ENCODE measurements around the gene KIAA0753.
"Not testable (repeated sequence)": the region's sequence is repeated elsewhere in the genome, so short reads cannot be mapped to it uniquely, and the experiment has no call there.

The KIAA0753 gene

DNA sequence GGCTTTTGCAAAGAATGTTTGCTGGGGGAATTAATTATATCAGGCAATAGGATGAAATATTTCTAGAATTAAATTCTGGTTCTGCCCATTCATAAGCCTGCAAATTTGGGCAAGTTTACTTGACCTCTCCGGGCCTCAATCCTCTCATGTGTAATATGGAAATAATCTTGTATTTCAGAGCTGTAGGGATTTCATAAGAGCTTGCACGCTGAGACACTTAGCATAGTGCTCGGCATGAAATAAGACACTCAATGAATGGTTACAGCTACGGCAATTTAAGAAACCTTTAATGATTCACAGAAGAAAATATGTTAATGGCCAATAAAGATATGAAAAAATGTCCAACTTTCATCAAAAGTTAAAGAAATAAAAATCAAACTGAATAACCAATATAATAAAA lies 43.6 kb downstream of the KIAA0753 start:
- no peak for DNase-seq (ENCODE audit: low read depth in 2 of 2)

DNA sequence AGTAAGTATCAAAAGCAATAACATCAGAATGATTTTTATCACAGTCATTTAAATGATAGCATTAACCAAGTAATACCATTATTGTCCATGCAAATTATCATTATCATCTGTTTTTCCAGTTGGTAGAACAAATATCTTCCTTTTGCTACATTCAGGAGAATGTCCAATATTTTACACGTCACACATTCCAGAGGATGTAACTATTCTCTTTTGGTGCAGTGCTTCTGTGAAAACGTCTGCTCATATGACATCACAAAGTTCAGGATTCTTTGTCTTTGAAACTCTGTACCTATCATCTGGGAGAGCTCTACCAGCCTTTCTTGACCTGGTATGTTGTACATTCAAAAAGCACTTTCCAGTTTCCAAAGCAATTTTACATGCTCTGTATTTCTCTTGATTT lies 44.0 kb downstream of the KIAA0753 start:
- DNase-seq (ENCODE audit: low read depth in 2 of 2), result no peak

DNA sequence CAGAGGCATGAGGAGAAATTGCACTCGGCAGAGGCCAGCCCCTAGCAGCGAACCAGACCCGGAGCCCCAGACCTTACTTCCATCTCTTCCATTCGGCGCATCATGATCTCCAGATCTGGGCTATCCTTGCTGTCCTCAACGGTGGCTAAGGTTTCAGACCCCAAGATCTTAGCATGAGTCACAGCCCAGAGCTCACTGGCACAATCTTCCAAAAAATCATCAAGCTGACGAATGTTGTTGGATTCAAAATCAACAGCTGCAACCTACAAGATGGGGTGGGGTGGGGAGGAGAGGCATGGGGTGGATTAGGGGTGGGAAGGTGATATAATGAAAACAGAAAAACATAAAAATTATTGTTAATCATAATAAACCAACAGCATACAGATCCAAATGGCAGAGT lies 44.4 kb downstream of the KIAA0753 start:
- DNase-seq (ENCODE audit: low read depth in 2 of 2), result no peak

DNA sequence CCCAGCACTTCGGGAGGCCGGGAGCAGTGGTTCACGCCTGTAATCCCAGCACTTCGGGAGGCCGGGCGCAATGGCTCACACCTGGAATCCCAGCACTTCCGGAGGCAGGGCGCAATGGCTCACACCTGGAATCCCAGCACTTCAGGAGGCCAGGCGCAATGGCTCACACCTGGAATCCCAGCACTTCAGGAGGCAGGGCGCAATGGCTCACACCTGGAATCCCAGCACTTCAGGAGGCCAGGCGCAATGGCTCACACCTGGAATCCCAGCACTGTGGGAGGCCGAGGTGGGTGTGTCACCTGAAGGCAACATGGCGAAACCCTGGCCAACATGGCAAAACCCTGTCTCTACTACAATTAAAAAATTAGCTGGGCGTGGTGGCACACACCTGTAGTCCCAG lies 47.1 kb downstream of the KIAA0753 start:
- DNase-seq (ENCODE audit: low read depth in 2 of 2), result not testable (repeated sequence)

DNA sequence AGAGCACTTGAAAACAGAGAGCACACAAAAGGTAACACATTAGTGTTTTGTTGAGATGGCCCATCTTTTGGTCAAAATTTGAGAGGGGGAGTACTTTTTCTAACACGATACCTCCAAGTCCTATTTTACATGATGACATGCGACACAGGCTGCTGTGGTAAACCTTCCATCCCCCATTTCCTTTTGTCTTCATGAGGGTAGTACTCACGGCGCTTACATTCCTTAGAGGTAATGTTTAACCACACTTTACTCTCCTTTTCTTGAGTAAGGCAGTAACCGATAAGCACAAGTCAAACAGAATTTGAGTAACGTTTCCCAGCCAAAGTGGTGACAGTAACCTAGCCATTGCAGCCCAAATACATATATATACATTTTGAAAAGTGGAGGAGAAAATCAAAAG lies 48.3 kb downstream of the KIAA0753 start:
- DNase-seq (ENCODE audit: low read depth in 2 of 2), result no peak

DNA sequence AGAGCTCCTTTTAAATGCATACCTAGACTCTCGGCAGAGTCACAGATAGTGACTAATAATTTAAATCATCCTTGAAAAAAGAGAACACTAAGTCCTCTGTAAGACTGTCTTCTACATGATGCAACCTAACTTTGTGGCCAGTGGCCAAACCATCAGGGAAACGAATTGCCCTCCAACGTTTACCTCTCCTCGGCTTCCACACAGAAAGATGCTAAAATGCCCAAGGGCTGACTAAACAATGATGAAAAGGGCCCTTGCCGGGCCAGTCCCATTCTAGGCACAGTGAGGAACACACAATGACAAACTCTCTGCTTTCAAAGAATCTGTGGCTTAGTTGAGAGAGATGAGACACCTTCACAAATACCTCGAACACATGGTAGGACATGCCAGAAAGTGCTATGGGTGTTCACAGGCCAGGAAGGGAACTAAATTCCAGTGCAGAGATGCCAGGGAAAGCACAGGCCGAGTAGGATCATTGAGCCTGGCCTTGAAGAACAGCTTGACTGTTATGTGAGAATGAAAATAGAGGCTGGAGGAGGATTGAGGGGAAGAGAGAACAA lies 48.8 kb downstream of the KIAA0753 start:
- peak; percentile 70 to 72 for DNase-seq (ENCODE audit: low read depth in 2 of 2)

DNA sequence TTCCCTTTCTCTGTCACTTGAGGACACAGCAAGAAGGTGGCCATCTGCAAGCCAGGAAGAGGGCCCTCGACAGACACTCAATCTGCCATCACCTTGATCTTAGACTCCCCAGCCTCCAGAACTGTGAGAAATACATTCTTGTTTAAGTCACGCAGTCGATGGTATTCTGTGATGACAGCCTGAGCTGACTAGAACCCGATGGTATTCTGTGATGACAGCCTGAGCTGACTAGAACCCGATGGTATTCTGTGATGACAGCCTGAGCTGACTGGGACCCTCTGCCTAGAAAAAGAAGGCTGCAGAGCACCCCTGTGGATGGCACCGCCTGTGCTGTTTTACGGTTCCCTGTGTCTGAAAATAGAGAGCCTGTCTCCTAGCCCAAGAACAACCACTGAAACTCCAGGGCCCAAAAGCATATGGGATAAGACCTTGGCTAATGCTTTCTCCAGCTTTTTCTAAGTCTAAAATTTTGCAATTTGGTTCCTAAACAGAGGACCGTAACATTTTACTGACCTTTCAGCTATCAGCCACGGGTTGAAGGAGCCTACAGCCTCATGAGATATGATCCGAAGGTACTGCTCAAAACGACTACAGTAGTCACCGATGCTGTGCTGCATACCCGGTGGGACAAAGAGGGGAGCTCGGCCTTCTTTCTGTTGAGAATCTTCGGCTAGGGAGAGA lies 51.1 kb downstream of the KIAA0753 start:
- DNase-seq (ENCODE audit: low read depth in 2 of 2), result peak; percentile 40

DNA sequence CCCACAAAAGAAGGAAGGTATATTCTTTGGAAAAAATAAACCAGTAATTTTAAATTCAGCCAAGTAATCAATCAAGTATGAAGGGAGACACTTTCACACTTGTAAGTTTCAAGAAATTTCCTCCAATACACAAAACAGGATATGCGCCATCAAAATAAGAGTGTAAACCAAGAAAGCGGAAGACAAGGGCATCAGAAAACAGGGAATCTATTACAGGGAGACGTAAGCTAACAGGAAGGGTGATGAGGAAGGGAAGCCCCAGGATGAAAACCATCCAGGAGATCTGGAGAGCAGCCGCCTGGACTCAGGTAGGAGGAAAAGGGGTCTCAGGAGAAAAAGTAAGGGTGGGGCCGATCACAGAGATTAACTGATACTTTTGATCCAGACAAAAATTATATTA lies 52.3 kb downstream of the KIAA0753 start:
- no peak for DNase-seq (ENCODE audit: low read depth in 2 of 2)

DNA sequence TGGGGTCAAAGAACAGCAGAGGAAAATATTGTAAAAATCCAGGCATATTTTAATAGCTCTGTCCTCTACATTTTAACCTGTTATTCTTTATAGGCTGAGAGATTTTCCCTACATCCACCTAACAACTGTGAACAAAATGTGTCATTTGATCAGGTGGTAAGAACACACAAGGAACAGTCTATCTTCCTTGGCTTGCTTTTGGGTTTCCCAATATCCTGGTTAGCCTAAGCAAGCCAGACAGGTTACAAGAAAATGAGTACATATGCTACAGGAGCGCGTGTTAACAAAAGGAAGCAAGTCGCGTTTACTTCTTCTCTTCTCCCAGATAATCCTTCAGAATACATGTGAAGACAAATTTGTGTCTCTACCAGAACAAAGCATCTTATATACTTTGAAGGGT lies 53.2 kb downstream of the KIAA0753 start:
- no peak for DNase-seq (ENCODE audit: low read depth in 2 of 2)

DNA sequence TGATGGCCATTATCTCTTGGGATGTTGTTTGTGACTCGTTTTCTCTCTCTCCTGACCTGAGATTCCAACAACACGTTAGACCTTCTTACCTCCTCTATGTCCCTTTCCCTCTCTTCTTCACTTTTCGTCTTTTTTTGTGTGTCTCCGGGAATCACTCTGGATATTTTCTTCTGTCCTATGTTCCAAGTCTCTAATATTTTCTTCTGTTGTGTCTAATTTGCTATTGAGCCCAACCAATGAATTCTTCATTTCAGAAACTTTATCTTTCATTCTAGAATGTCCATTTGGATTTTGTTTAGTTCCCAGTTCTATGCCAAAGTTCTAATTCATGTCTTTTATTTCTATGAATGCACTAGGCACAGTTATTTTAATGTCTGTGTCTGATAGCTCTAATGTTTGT lies 57.1 kb downstream of the KIAA0753 start:
- DNase-seq (ENCODE audit: low read depth in 2 of 2), result no peak

DNA sequence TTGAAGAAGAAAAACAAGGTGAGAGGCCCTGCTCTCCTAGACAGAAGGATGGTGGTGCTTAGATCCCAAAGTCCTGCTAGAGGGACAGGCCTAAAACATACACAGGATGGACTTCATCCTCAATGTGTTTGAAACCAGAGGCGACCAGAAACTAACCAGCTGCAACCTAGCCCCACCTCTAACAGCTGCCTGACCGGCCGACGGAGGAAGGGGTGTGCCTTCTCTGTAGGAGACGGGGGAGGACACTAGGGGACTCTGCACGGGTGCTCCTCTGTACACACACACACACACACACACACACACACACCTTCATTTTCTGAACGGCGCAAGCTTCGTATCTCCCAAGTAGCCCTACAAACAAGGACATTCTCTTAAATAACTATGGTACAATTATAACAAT lies 59.9 kb downstream of the KIAA0753 start:
- DNase-seq (ENCODE audit: low read depth in 2 of 2), result no peak

DNA sequence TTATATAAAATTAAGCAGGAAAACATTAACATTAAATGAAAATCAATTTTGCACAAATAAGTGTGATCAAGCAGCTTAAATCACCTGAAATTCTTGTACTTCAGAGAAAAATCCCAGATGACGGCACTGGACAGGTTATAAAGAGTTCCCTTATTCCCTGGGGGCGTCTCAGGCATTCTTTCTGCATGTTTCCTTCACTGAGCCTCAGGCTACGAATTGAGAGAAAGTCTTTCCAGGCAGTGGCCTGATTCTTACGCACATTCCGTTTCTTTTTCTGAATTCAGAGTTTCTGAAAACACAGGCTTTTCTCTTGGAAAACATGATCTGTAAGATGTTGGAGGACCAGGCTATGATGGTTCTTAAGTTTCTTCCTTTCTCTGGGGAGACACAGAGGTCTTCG lies 62.0 kb downstream of the KIAA0753 start:
- no peak for DNase-seq (ENCODE audit: low read depth in 2 of 2)

DNA sequence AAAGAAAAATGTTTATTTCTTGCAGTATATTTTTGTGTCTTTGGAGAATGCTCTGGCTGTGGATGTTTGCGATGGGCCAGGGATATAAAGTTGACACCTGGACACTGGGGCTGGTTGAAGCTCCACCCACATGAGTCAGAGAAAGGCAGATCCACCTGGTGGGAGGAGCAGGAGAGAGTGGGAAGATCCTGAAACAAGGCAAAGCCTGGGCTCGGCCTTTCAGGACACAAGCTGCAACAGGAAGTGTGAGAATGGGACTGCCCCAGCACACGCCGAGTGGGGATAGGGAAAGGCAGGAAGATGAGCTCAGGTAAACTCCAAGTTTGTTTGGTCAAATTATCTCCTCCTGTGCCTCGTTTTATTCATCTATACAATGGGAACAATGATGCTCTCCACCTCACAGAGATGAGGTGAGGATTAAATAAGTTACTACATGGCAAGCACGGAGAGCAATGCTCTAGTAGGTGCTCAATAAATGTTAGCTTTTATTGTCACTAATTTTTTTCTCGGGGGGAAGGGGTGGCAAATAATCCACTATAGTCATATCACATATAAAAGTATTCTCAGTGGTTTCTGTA lies 62.7 kb downstream of the KIAA0753 start:
- DNase-seq (ENCODE audit: low read depth in 2 of 2), result no peak

DNA sequence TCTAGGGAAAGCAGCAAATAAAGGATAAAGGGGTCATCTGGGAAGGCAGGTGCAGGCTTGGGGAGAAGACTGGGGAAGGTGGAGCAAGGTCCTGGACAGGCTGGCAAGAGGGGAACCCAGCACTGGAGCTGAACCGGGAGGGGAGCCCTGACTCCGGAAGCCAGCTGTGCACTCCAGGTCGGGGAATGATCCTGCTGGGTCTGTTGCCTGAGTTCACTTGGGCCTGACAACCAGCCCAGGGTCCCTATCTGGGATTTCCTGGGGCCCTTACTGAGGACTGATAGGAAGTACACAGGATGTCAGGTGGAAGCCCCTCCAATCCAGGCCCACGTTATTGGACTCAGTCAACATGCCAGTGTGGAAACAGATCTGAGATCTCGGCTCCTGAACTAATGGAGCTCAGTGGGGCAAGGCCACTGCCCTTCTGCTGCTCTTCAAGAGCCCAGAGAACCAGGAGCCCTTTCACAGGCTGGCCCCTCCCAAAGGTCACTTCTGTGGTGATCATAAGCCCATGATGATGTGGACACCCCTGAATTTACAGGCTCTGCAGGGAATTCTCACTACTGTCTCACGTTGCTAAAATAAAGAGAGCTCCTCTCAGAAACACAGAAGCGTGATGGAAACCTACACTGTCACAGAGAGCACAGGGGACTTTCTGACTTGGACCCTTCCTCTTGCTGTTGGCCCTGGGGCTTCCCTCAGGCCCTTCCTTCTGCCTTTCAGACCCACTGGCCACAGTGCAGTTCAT lies 64.3 kb downstream of the KIAA0753 start:
- DNase-seq (ENCODE audit: low read depth in 2 of 2), result no peak

DNA sequence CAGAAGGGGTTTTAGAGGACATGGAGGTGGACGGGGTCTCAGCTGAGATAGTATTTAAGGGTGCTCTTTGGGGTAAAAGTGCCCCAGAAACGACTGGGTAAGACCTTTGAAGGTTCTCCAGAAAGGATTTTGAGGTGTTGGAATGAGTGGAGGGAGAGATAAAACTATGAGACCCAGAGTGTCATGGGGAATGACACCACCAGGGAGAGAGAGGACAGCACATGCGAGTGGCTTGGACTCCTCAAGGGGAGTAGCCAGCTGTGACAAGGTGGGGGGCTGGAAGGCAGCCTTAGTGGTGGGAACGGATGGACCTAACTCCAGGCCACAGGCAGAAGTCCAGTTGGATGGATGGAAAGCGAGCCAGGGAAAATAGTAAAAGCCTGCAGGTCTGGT lies 64.9 kb downstream of the KIAA0753 start:
- DNase-seq (ENCODE audit: low read depth in 2 of 2), result no peak

DNA sequence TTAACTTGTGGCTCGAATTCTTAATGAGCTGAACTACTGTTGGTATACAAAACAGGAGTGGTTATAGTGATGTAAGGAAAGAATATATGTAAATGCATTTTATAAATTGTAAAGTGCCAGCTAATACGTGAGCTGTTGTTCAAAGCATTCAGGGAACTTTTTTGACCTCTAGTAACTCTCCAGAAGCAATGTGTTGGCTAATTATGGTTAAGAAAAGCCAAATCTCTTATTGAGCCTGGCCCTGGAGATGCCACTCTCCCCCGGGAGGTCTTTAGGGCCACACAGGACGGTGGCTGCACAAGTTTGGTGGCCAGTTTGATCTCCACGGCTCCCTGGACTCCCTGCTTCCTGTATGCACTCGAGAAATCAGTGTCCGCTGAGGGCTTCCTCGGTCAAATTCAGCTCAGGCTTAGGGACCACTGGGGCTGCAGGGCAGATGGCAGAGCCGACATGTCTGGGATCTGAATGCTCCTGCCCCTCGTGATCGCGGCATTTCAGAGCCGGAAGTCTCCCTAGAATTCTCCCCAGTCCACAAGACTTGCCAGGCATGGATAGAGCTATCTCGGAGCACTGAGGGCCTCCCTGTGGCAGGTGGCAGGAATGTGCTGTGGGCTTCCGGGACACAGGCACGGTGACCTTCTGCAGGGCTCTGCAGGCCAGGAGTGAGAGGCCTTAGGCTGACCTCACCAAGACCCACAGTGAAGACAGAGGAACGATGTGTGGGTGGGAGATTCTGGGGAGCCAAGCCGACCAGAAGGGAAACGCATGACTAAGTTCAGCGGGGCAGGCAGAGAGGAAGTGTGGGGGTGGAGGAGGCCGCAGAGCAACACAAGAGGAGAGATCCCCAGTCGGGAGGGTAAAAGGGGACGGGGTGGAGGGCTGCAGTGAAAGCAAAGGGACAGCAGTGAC lies 65.6 kb downstream of the KIAA0753 start:
- no peak for DNase-seq (ENCODE audit: low read depth in 2 of 2)

DNA sequence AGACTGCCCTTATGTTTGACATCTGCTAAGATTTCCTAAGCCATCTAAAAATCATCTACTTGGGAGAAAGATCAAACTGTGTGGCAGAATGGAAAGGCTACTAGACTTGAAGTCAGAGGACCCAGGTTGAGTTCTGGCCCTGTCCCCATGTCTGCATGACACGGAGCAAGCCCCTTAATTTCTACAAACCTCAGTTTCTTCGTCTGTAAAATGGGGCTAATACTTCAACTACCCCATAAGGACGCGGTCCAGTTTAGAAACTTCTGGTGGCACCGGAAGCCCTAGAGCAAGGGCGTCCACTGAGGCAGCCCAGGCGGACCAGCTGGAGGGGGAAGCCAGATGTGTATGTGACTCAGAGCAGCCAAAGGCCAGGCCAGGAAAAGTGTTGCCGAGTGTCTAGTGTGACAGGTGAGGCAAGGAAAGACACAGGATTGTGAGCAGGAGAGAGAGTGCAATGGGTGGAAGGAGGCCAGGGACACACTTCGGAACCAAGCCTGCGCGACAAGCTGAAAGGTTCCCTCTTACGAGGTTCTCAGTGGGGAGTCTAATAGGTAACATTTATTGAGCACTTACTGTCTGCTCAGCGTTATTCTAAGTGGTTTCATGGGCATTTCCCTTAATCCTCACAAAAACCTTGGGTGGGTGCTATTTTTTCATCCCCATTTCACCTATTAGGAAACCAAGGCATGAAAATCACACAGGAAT lies 66.4 kb downstream of the KIAA0753 start:
- DNase-seq (ENCODE audit: low read depth in 2 of 2), result no peak

DNA sequence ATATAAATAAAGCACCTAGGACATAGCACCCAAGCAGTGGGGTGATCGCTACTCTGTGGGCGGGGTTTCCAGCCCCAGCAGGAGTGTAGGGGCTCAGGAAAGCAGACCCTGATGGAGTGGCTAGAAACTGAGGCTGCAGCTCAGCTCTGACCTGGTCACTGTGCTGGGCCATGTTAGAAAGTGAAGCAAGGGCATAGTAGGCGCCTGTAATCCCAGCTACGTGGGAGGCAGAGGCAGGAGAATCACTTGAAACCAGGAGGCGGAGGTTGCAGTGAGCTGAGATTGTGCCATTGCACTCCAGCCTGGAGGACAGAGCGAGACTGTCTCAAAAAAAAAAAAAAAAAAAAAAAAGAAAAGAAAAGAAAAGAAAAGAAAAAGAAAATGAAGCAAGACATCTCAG lies 67.0 kb downstream of the KIAA0753 start:
- DNase-seq (ENCODE audit: low read depth in 2 of 2), result not testable (repeated sequence)

DNA sequence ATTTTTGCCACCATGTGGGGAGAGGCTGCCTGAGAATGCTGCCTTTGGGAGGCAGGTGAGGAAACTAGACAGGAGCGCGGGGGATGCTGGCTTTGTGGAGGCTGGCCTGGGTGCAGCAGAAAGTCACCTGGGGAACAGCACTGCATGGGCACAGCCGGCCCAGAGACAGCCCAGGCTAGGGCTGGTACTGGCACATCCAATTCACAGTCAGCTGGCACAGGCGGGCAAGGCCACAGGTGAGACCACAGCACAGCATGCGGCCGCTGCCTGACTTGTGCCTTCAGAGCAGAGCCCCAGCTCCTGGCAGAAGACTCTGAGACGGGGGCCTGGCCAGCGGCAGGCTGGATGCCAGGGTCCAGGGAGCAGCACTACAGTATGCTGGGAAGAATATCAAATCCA lies 67.5 kb downstream of the KIAA0753 start:
- DNase-seq (ENCODE audit: low read depth in 2 of 2), result no peak

DNA sequence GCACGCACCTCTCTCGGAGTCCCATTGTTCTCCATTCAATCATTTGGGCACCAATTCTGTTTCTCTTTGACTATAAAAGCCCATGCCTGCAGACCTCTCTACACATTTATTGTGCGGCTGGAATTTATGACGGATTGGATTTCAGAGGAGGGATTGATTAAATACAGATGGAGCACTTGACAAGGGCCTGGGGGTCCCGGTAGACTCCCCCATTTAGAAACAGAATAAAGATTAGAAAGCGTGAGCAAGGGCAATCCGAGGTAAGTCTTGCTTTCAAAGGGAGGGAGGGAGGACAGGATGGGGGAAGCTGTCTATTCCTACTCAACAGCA lies 69.1 kb downstream of the KIAA0753 start:
- DNase-seq (ENCODE audit: low read depth in 2 of 2), result no peak

DNA sequence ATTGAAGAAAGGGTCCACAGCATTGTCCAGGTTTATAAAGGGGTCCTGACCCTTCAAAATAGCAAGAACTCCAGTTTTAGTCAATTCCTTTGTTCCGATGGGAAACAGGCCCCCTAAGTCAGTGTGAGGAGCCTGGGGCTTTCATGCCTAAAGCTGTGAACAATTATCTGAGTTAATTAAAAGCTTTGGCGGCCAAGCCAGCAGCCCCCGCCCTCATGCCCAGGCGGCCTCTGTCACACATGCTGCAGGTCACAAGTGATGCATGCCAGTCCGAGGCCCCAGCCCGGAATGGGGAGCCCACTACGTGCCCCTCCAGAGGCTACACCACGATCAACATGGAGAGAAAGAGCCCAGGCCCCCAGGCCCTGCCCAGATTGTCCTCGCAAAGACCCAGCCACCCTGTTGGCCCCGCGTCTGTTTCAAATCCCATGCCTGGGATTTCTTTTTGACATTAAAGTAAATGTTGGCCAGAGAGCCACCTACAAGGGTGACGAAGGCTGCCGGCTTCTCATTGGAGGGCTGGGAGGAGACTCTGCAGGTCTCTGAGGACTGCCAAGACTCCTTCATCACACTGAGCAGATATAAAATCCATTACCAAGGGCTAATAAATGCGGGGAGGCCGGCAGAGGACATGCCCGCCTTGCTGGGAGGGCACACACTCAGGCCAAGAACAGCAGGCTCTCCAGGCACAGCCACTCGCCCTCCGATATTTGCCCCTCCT lies 69.6 kb downstream of the KIAA0753 start:
- no peak for DNase-seq (ENCODE audit: low read depth in 2 of 2)

All from fibroblast of skin of left biceps (primary cell).